Measurements from ENCODE around the gene OR7C1. TPM values are rescaled to one million over a fixed set of nuclear protein-coding genes. Genes with fewer than 3 reads are reported as not detected.

The OR7C1 gene
- total and polyA plus RNA-seq, 10 of the 15 experiments (the other 5 are each of a cell fraction or from before 2014, with no cell fraction given), result 0.04 to 0.06 TPM; not detected in 8

DNA sequence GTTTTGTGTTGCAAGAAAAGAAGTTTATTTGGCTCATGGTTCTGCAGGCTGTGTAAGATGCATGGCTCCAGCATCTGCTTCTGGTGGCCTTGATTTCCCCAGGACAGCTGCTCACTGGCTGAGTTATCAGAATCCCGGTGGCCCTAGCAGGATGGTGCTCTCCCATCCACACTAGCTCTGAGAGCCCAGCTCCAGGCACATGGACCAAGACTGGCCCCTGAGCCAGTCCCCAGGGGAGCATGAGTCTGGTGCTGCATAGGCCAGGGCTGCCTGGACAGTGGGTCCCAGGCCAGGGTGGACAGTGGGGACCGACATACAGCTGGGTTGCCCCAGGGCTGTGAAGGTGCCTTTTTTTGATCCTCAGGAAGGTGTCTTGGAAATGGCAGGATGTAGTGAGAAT lies 67.0 kb downstream of the OR7C1 start:
- no peak overlapping the region for H3K9ac ChIP-seq (ENCODE audit: control insufficient read depth, insufficient read depth, low read length)
- SMC1A ChIA-PET (ENCODE audit: uncharacterized antibody, unreplicated experiment), result no interaction called here
- in situ Hi-C loops (cut with MboI) (loop anchor here (5.0 kb wide), 1 partner anchor 371 kb away; no protein-coding TSS in a partner anchor), intact Hi-C loops (cut with micrococcal nuclease; ENCODE audit: unreplicated experiment) (no loop called here)
- BruUV-seq (replicated peaks), result no TSS peak
- 29% methylated on average over 2 of the region's 2 CpGs for WGBS (ENCODE audit: insufficient coverage, insufficient replicate concordance, low lambda C conversion rate, missing lambda C conversion rate)
- FAIRE-seq (no peak), ATAC-seq (no peak), DNase-seq (ENCODE audit: low read depth, low spot score) (no peak)
- no peaks in the 10 kb centered on the region for H3K4me1 ChIP-seq (ENCODE audit: control insufficient read depth, insufficient read depth, low read length)
- H3K79me2 ChIP-seq (ENCODE audit: control insufficient read depth, insufficient read depth, low read length), result no peaks in the 10 kb centered on the region
- H3K4me2 ChIP-seq (ENCODE audit: control insufficient read depth, insufficient read depth), result no peak overlapping the region
- POLR2A ChIA-PET, result interaction anchor here (0.5 kb wide), 1 partner anchor 139 kb away, joined by 3 read pairs; no protein-coding TSS in a partner anchor
- no peak overlapping the region for H3K4me3 ChIP-seq
- H3K36me3 ChIP-seq (ENCODE audit: control insufficient read depth in 2 of 2, insufficient read depth in 2 of 2, low read length in 1 of 2), result no peaks in the 10 kb centered on the region; a peak in 1 of 4 replicates
- RAD21 ChIA-PET (ENCODE audit: unreplicated experiment), result no interaction called here
- H4K20me1 ChIP-seq (ENCODE audit: control insufficient read depth, insufficient read depth), result no peaks in the 10 kb centered on the region
- H2AFZ ChIP-seq (ENCODE audit: control insufficient read depth, low read depth, low read length), result no peak overlapping the region
- H3K27me3 ChIP-seq (replicated peaks in 1 of 2; ENCODE audit: control insufficient read depth in 2 of 2, insufficient read depth in 2 of 2, low read length in 1 of 2), result no peaks in the 10 kb centered on the region
- H3K9me3 ChIP-seq (replicated peaks; ENCODE audit: control insufficient read depth, insufficient read depth, low read length), result no peaks in the 10 kb centered on the region
- CTCF ChIA-PET, result no interaction called here
- no peak overlapping the region for H3K27ac ChIP-seq (ENCODE audit: control insufficient read depth, insufficient read depth)
- TF ChIP-seq, protein P1, sequence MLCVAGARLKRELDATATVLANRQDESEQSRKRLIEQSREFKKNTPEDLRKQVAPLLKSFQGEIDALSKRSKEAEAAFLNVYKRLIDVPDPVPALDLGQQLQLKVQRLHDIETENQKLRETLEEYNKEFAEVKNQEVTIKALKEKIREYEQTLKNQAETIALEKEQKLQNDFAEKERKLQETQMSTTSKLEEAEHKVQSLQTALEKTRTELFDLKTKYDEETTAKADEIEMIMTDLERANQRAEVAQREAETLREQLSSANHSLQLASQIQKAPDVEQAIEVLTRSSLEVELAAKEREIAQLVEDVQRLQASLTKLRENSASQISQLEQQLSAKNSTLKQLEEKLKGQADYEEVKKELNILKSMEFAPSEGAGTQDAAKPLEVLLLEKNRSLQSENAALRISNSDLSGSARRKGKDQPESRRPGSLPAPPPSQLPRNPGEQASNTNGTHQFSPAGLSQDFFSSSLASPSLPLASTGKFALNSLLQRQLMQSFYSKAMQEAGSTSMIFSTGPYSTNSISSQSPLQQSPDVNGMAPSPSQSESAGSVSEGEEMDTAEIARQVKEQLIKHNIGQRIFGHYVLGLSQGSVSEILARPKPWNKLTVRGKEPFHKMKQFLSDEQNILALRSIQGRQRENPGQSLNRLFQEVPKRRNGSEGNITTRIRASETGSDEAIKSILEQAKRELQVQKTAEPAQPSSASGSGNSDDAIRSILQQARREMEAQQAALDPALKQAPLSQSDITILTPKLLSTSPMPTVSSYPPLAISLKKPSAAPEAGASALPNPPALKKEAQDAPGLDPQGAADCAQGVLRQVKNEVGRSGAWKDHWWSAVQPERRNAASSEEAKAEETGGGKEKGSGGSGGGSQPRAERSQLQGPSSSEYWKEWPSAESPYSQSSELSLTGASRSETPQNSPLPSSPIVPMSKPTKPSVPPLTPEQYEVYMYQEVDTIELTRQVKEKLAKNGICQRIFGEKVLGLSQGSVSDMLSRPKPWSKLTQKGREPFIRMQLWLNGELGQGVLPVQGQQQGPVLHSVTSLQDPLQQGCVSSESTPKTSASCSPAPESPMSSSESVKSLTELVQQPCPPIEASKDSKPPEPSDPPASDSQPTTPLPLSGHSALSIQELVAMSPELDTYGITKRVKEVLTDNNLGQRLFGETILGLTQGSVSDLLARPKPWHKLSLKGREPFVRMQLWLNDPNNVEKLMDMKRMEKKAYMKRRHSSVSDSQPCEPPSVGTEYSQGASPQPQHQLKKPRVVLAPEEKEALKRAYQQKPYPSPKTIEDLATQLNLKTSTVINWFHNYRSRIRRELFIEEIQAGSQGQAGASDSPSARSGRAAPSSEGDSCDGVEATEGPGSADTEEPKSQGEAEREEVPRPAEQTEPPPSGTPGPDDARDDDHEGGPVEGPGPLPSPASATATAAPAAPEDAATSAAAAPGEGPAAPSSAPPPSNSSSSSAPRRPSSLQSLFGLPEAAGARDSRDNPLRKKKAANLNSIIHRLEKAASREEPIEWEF (IDR thresholded peaks at IDR 0.05; ENCODE audit: insufficient replicate concordance, low read depth, low read length), result no peak
- TF ChIP-seq CEBPB (IDR thresholded peaks at IDR 0.05; ENCODE audit: borderline replicate concordance in 1 of 2, low read depth in 2 of 2, low read length in 2 of 2) (no peak), NRF1 (conservative IDR thresholded peaks at IDR 0.05; ENCODE audit: low read depth, low read length) (no peak), CHD1 (IDR thresholded peaks at IDR 0.05; ENCODE audit: low read depth, low read length) (no peak), SMC3 (IDR thresholded peaks at IDR 0.05; ENCODE audit: borderline replicate concordance, low read length) (no peak), ZBED1 (IDR thresholded peaks at IDR 0.05; ENCODE audit: borderline replicate concordance) (no peak), TBL1XR1 (IDR thresholded peaks at IDR 0.05; ENCODE audit: low read depth, low read length) (no peak), ZNF622 (IDR thresholded peaks at IDR 0.05) (no peak), CHD4 (IDR thresholded peaks at IDR 0.05) (no peak), POU2F2 (IDR thresholded peaks at IDR 0.05; ENCODE audit: borderline replicate concordance, low read depth, low read length) (no peak)
- TF ChIP-seq, protein P2, sequence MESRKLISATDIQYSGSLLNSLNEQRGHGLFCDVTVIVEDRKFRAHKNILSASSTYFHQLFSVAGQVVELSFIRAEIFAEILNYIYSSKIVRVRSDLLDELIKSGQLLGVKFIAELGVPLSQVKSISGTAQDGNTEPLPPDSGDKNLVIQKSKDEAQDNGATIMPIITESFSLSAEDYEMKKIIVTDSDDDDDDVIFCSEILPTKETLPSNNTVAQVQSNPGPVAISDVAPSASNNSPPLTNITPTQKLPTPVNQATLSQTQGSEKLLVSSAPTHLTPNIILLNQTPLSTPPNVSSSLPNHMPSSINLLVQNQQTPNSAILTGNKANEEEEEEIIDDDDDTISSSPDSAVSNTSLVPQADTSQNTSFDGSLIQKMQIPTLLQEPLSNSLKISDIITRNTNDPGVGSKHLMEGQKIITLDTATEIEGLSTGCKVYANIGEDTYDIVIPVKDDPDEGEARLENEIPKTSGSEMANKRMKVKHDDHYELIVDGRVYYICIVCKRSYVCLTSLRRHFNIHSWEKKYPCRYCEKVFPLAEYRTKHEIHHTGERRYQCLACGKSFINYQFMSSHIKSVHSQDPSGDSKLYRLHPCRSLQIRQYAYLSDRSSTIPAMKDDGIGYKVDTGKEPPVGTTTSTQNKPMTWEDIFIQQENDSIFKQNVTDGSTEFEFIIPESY (IDR thresholded peaks at IDR 0.05), result no peak
- TF ChIP-seq, protein P3, sequence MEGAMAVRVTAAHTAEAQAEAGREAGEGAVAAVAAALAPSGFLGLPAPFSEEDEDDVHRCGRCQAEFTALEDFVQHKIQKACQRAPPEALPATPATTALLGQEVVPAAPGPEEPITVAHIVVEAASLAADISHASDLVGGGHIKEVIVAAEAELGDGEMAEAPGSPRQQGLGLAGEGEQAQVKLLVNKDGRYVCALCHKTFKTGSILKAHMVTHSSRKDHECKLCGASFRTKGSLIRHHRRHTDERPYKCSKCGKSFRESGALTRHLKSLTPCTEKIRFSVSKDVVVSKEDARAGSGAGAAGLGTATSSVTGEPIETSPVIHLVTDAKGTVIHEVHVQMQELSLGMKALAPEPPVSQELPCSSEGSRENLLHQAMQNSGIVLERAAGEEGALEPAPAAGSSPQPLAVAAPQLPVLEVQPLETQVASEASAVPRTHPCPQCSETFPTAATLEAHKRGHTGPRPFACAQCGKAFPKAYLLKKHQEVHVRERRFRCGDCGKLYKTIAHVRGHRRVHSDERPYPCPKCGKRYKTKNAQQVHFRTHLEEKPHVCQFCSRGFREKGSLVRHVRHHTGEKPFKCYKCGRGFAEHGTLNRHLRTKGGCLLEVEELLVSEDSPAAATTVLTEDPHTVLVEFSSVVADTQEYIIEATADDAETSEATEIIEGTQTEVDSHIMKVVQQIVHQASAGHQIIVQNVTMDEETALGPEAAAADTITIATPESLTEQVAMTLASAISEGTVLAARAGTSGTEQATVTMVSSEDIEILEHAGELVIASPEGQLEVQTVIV (IDR thresholded peaks at IDR 0.05; ENCODE audit: borderline replicate concordance, partially characterized antibody), result no peak

All from GM12878 (cell line).